Neural progenitor cell (in vitro differentiated cells): Measurements from ENCODE around the gene CDC42EP3. TPM values are rescaled to one million over a fixed set of nuclear protein-coding genes. Genes with fewer than 3 reads are reported as not detected.

Source experiments
- DNase-seq: peaks from one replicate; pipeline ENCODE4 v3.0.0-alpha.2; 2016; ENCODE audit warnings: low spot score
- H2AFZ ChIP-seq: fragments of 200-600 bp; sonication (generic); replicated peaks from 2 replicates; pipeline ENCODE4 v1.6.1; 2016; ENCODE audit warnings: antibody characterized with exemption
- H3F3A ChIP-seq: fragments of 200-600 bp; sonication (generic); 2 replicates; pipeline ENCODE4 v1.6.1; 2016; ENCODE audit warnings: antibody characterized with exemption, low read depth
- H3K27ac ChIP-seq: fragments of 200-600 bp; sonication (generic); 2 replicates; pipeline ENCODE4 v1.5.1; 2016; ENCODE audit warnings: mild to moderate bottlenecking
- H3K27me3 ChIP-seq: fragments of 200-600 bp; sonication (generic); 2 replicates; pipeline ENCODE4 v1.6.1; 2016; ENCODE audit warnings: mild to moderate bottlenecking, moderate library complexity
- H3K36me3 ChIP-seq: fragments of 200-600 bp; sonication (generic); 2 replicates; pipeline ENCODE4 v1.5.1; 2016
- H3K4me1 ChIP-seq: fragments of 200-600 bp; sonication (generic); 2 replicates; pipeline ENCODE4 v1.6.1; 2016; ENCODE audit warnings: mixed run types
- H3K4me2 ChIP-seq: fragments of 200-600 bp; sonication (generic); 2 replicates; pipeline ENCODE4 v1.6.1; 2016
- H3K4me3 ChIP-seq: fragments of 200-600 bp; sonication (generic); 2 replicates; pipeline ENCODE4 v1.5.1; 2016
- H3K79me2 ChIP-seq: fragments of 200-600 bp; sonication (generic); 2 replicates; pipeline ENCODE4 v1.6.1; 2016; ENCODE audit warnings: low read depth
- H3K9ac ChIP-seq: fragments of 200-600 bp; sonication (generic); 2 replicates; pipeline ENCODE4 v1.6.1; 2016
- H3K9me3 ChIP-seq: fragments of 200-600 bp; sonication (generic); 2 replicates; pipeline ENCODE4 v1.5.1; 2016; ENCODE audit warnings: low read depth
- H4K20me1 ChIP-seq: fragments of 200-600 bp; sonication (generic); 2 replicates; pipeline ENCODE4 v1.6.1; 2016; ENCODE audit warnings: low read depth
- H3K27ac Mint-ChIP-seq: 3 replicates; pipeline ENCODE4 v1.8.0; 2021; ENCODE audit warnings: mixed read lengths
- H3K27me3 Mint-ChIP-seq: 2 replicates; pipeline ENCODE4 v1.8.0; 2022; ENCODE audit warnings: low read depth, mild to moderate bottlenecking, inconsistent platforms, moderate library complexity, mixed read lengths; ENCODE audit not compliant: insufficient read depth
- H3K36me3 Mint-ChIP-seq: 3 replicates; pipeline ENCODE4 v1.8.0; 2021; ENCODE audit warnings: mixed read lengths
- H3K4me1 Mint-ChIP-seq: 3 replicates; pipeline ENCODE4 v1.8.0; 2021; ENCODE audit warnings: mixed read lengths
- H3K4me3 Mint-ChIP-seq: 3 replicates; pipeline ENCODE4 v1.8.0; 2021; ENCODE audit warnings: mild to moderate bottlenecking, moderate library complexity, mixed read lengths
- H3K9me3 Mint-ChIP-seq: 3 replicates; pipeline ENCODE4 v1.8.0; 2020; ENCODE audit warnings: mixed read lengths
- CTCF ChIP-seq: fragments of 200-600 bp; sonication (generic); IDR thresholded peaks from 2 replicates; pipeline ENCODE4 v1.5.1; 2017; ENCODE audit warnings: antibody characterized with exemption, mild to moderate bottlenecking
- EZH2 ChIP-seq: fragments of 200-600 bp; sonication (generic); IDR thresholded peaks from 2 replicates; pipeline ENCODE4 v1.6.1; 2017; ENCODE audit warnings: antibody characterized with exemption, mild to moderate bottlenecking, moderate library complexity
- EZH2phosphoT487 ChIP-seq: fragments of 200-600 bp; sonication (generic); IDR thresholded peaks from 2 replicates; pipeline ENCODE4 v1.6.1; 2017; ENCODE audit warnings: antibody characterized with exemption
- total RNA-seq: library from RNA; depleted of rRNA; stranded (reverse); fragments of >200 nt; gene quantifications from 2 replicates; pipeline ENCODE4 v1.2.3, GENCODE V29; 2015; ENCODE audit warnings: low replicate concordance

Gene CDC42EP3
- total RNA-seq, 1 donor from 2014 or later: 21.2 TPM

DNA sequence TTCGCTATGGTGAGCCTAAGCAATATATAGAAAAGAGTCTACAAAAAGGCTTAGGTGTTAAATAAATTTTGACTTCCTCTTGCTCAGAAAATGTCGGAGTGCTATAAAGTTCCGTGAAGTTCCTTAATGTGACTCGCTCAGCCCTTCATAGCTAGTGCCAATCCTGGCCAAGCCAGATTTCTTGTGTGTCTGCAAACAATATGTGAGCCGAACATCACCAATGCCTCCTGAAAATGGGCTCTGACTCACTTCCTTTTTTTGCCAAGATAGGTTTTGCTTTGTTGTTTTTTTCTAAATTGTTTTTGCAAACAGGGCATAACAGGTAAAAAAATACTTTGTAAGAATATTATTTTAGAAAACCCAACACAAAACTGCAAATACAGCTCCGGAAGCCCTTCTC is 26.1 kb downstream of the CDC42EP3 start:
- H3K27me3 ChIP-seq: no peaks in the 10 kb centered on the region
- H3K36me3 ChIP-seq: no peaks in the 10 kb centered on the region
- Mint-ChIP-seq H3K27me3 (peaks cover 5% of the 10 kb centered on the region), H3K4me3 (no peak overlapping the region), H3K9me3 (peaks cover 9% of the 10 kb centered on the region), H3K36me3 (peaks cover 39% of the 10 kb centered on the region), H3K4me1 (peaks cover 4% of the 10 kb centered on the region), H3K27ac (no peak overlapping the region)
- H4K20me1 ChIP-seq: no peaks in the 10 kb centered on the region
- no peak for DNase-seq
- TF ChIP-seq EZH2phosphoT487 (no peak), EZH2 (no peak), CTCF (no peak)
- H3K79me2 ChIP-seq: peaks cover 38% of the 10 kb centered on the region
- no peak overlapping the region for H3K4me2 ChIP-seq
- no peak overlapping the region for H3K4me3 ChIP-seq
- no peak overlapping the region for H3K9ac ChIP-seq
- no peak overlapping the region for H3K27ac ChIP-seq
- H3K9me3 ChIP-seq: no peaks in the 10 kb centered on the region
- H2AFZ ChIP-seq: no peak overlapping the region
- no peaks in the 10 kb centered on the region for H3F3A ChIP-seq
- H3K4me1 ChIP-seq: no peaks in the 10 kb centered on the region

DNA sequence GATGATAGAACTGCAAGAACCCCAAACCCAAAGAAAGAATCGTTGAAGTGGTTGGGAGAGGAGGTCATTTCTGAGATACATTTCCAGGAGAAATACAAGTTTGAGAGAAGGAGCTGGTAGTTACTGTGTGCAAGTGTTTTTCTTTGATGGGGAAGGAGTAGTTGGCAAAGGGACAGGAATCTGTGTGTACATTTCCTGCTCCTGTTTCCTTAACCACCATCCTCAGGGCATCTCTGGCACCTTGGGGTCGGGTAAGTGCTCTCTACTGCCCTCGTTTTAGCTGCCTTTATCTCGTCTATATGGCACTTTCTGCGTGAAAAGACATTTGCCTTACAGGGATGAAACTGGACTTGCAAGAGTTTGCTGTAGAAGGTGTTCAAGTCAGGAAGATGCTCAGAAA is 27.3 kb downstream of the CDC42EP3 start:
- peaks cover 2% of the 10 kb centered on the region for H3K27me3 Mint-ChIP-seq
- Histone ChIP-seq H2AFZ (no peak overlapping the region), H3K9ac (no peak overlapping the region), H3K4me1 (no peaks in the 10 kb centered on the region), H3K27me3 (no peaks in the 10 kb centered on the region), H3F3A (no peaks in the 10 kb centered on the region), H3K36me3 (no peaks in the 10 kb centered on the region), H3K9me3 (no peaks in the 10 kb centered on the region), H3K79me2 (peaks cover 26% of the 10 kb centered on the region), H4K20me1 (no peaks in the 10 kb centered on the region), H3K4me3 (no peak overlapping the region), H3K27ac (no peak overlapping the region), H3K4me2 (no peak overlapping the region)
- no peak for TF ChIP-seq EZH2
- TF ChIP-seq CTCF: no peak
- TF ChIP-seq EZH2phosphoT487: no peak
- no peak for DNase-seq
- H3K27ac Mint-ChIP-seq: no peak overlapping the region
- peaks cover 4% of the 10 kb centered on the region for H3K4me1 Mint-ChIP-seq
- no peak overlapping the region for H3K4me3 Mint-ChIP-seq
- peaks cover 39% of the 10 kb centered on the region for H3K36me3 Mint-ChIP-seq
- peaks cover 9% of the 10 kb centered on the region for H3K9me3 Mint-ChIP-seq

DNA sequence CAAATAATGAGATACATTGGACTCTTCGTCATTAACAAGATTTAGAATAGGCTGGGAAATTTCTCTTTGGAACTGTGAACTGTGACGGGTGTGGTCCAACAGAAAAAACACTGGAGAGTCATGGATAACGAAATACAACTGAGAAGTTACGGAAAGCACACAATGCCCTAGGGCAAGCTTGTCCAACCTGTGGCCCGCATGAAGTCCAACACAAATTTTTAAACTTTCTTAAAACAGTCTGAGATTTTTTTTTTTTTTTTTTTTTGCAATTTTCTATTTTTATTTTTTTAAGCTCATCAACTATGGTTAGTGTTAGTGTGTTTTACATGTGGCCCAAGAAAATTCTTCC is 27.7 kb downstream of the CDC42EP3 start:
- Mint-ChIP-seq H3K9me3 (peaks cover 9% of the 10 kb centered on the region), H3K27me3 (peaks cover 2% of the 10 kb centered on the region), H3K4me1 (peaks cover 4% of the 10 kb centered on the region), H3K36me3 (peaks cover 39% of the 10 kb centered on the region), H3K27ac (no peak overlapping the region), H3K4me3 (no peak overlapping the region)
- H3K9me3 ChIP-seq: no peaks in the 10 kb centered on the region
- no peak overlapping the region for H3K4me2 ChIP-seq
- H3K79me2 ChIP-seq: peaks cover 21% of the 10 kb centered on the region
- no peak overlapping the region for H3K9ac ChIP-seq
- no peak for TF ChIP-seq EZH2phosphoT487
- TF ChIP-seq CTCF: no peak
- no peak for TF ChIP-seq EZH2
- no peak overlapping the region for H2AFZ ChIP-seq
- H3K27ac ChIP-seq: no peak overlapping the region
- H3K27me3 ChIP-seq: no peaks in the 10 kb centered on the region
- no peaks in the 10 kb centered on the region for H3K36me3 ChIP-seq
- no peak for DNase-seq
- no peaks in the 10 kb centered on the region for H4K20me1 ChIP-seq
- H3K4me1 ChIP-seq: no peaks in the 10 kb centered on the region
- no peaks in the 10 kb centered on the region for H3F3A ChIP-seq
- H3K4me3 ChIP-seq: no peak overlapping the region
